Spinal cord (tissue), 10 donors: ENCODE measurements around the gene RAB3C. TPM values are rescaled to one million over a fixed set of nuclear protein-coding genes. Genes with fewer than 3 reads are reported as not detected.
"Not testable (repeated sequence)": the region's sequence is repeated elsewhere in the genome, so short reads cannot be mapped to it uniquely, and the experiment has no call there.

Source experiments
- DNase-seq, 6 donors: peaks; one replicate each; pipeline versions ENCODE4 v3.0.0 to v3.0.0-alpha.2; 2013 to 2015; ENCODE audit warnings: low spot score in 6 of 6, low read depth in 4 of 6
- H3K27ac ChIP-seq: one replicate; pipeline ENCODE4 v1.5.1; 2013; ENCODE audit warnings: low read depth, low read length, control low read depth
- H3K27me3 ChIP-seq: one replicate; pipeline ENCODE4 v1.6.1; 2013; ENCODE audit warnings: low read length; ENCODE audit not compliant: control insufficient read depth, insufficient read depth
- H3K36me3 ChIP-seq: one replicate; pipeline ENCODE4 v1.6.1; 2013; ENCODE audit warnings: low read length; ENCODE audit not compliant: control insufficient read depth, insufficient read depth
- H3K4me1 ChIP-seq: one replicate; pipeline ENCODE4 v1.6.1; 2013; ENCODE audit warnings: low read length; ENCODE audit not compliant: control insufficient read depth, insufficient read depth
- H3K4me3 ChIP-seq: one replicate; pipeline ENCODE4 v1.5.1; 2013; ENCODE audit warnings: low read depth, low read length, control low read depth
- H3K9me3 ChIP-seq: one replicate; pipeline ENCODE4 v1.6.1; 2013; ENCODE audit warnings: low read length; ENCODE audit not compliant: control insufficient read depth, insufficient read depth
- WGBS: methylation state at CpG from one replicate; pipeline ENCODE4 v1.1.5; 2013; ENCODE audit warnings: missing lambda C conversion rate; ENCODE audit not compliant: insufficient coverage; 5-methylcytosine and 5-hydroxymethylcytosine counted together
- long read RNA-seq, 4 donors: transcript quantifications; one replicate each; lab custom pipeline, GENCODE V29; 2026
- polyA plus RNA-seq, 2 donors: library from polyadenylated mRNA; unstranded; fragments of 120-200 nt; gene quantifications; one replicate each; pipeline ENCODE4 v1.2.1, GENCODE V29; 2013; ENCODE audit not compliant: insufficient read length in 2 of 2
- total RNA-seq, 2 donors: library from RNA; depleted of rRNA in 1 of 2; stranded (reverse); fragments of 120-200 nt in 1 of 2; fragments of >200 nt in 1 of 2; gene quantifications; one replicate each; pipeline versions ENCODE4 v1.2.3 to v1.2.4, GENCODE V29; 2013 to 2014
- donor health status: healthy.

Gene RAB3C, protein sequence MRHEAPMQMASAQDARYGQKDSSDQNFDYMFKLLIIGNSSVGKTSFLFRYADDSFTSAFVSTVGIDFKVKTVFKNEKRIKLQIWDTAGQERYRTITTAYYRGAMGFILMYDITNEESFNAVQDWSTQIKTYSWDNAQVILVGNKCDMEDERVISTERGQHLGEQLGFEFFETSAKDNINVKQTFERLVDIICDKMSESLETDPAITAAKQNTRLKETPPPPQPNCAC
- total RNA-seq, result 100 to 1,000 TPM in 1 of 2 donors, 10 to 100 TPM in 1; 25.0 to 115 TPM
- 10 to 100 TPM; 46.0 to 77.6 TPM for polyA plus RNA-seq
- long read RNA-seq, donor 1, full-length matches to known transcripts, result 20 of 20 reads
- long read RNA-seq, donor 1, partial matches to known transcripts, result 0 of 20 reads
- long read RNA-seq, donor 1, other reads (novel, unspliced or antisense), result 0 of 20 reads
- long read RNA-seq, donor 2, full-length matches to known transcripts, result 6 of 6 reads
- long read RNA-seq, donor 2, partial matches to known transcripts, result 0 of 6 reads
- long read RNA-seq, donor 2, other reads (novel, unspliced or antisense), result 0 of 6 reads
- long read RNA-seq, donor 3, full-length matches to known transcripts, result 9 of 9 reads
- long read RNA-seq, donor 3, partial matches to known transcripts, result 0 of 9 reads
- long read RNA-seq, donor 3, other reads (novel, unspliced or antisense), result 0 of 9 reads
- long read RNA-seq, donor 4, result 0 reads

DNA sequence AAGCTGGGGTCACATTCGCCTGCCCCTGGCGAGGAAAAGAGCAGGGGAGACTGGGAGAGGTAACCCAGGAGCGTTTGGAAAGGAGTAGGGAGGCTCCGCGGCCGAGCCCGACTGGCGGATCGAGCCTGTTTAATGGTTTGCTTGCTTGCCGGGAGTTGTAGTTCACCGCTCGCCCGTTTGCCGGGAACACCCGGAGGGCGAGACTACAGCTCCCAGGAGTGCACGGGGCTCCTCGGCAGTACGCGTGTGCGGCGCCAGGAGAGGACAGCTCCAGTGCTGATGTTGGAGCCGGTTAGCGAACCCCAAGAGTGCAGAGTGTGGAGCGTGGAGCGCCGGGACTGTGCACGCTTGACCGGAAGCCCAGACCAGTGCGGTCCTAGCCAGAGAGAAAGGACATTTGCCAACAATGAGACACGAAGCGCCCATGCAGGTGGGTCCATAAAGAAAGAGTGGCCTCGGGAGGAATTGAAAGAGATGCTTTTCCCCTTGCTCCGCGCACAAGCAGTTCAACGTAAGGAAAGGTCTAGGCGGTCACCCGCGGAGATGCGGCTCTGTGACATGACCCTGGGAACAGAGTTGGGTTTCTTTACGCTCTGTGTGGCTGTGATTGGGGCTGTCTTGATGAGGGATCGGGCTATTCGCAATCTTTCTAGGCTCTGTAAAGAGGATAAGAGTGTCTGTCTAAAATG lies at the start of gene RAB3C:
Gene RAB3C (plus strand): TSS at position 273 of the 689 bp plus-strand sequence. CDS start 134 bp downstream, at position 407.
- Histone ChIP-seq H3K27me3 (no peaks in the 10 kb centered on the region), H3K9me3 (no peaks in the 10 kb centered on the region), H3K4me3 (peak within 1 kb of the TSS; percentile 72), H3K27ac (peak within 1 kb of the TSS; percentile 64), H3K4me1 (peaks cover 9% of the 10 kb centered on the region), H3K36me3 (no peaks in the 10 kb centered on the region)
- DNase-seq, result peak; percentile 87 to 99 (median 93)
- under 1% methylated on average over 41 of the region's 43 CpGs for WGBS

DNA sequence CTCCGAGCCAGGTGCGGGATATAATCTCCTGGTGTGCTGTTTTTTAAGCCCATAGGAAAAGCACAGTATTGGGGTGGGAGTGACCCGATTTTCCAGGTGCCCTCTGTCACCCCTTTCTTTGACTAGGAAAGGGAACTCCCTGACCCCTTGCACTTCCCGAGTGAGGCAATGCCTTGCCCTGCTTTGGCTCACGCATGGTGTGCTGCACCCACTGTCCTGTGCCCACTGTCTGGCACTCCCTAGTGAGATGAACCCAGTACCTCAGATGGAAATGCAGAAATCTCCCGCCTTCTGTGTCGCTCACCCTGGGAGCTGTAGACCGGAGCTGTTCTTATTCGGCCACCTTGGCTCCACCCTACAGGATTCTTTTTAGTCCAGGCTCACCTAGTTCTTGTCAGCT lies 40.9 kb upstream of the RAB3C start:
- DNase-seq, H3K4me3 ChIP-seq: not testable (repeated sequence)

DNA sequence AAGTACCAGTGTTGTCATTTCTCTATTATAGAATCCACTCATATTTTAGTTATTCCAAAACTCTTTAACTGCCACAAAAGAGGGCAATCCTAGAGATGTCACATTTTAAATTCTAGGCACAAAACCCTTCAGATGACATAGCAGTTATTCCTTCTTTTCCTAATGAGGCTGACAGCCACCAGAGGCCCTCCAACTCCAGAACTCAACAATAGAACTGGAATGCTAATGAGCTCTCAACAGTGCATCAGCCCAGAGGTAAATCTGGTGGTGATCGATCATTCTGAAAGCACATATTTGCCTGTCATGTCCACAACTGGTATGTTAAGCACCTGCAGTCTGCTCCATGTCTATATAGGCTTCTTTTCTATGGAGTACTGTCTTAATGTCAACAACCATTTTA lies 40.2 kb upstream of the RAB3C start:
- H3K27ac ChIP-seq, result no peak overlapping the region
- 67% methylated on average over 1 of the region's 1 CpG for WGBS
- H3K4me1 ChIP-seq, result no peaks in the 10 kb centered on the region
- no peaks in the 10 kb centered on the region for H3K27me3 ChIP-seq
- no peaks in the 10 kb centered on the region for H3K9me3 ChIP-seq
- peak in 1 of 6 donors; percentile 20 for DNase-seq
- no peaks in the 10 kb centered on the region for H3K36me3 ChIP-seq
- H3K4me3 ChIP-seq, result no peak overlapping the region

More for the DNA sequence above, 40.9 kb upstream of the RAB3C start:
- H3K9me3 ChIP-seq, H3K27ac ChIP-seq, H3K36me3 ChIP-seq, H3K27me3 ChIP-seq, H3K4me1 ChIP-seq: not testable (repeated sequence)
- 97% methylated on average over 3 of the region's 9 CpGs for WGBS

DNA sequence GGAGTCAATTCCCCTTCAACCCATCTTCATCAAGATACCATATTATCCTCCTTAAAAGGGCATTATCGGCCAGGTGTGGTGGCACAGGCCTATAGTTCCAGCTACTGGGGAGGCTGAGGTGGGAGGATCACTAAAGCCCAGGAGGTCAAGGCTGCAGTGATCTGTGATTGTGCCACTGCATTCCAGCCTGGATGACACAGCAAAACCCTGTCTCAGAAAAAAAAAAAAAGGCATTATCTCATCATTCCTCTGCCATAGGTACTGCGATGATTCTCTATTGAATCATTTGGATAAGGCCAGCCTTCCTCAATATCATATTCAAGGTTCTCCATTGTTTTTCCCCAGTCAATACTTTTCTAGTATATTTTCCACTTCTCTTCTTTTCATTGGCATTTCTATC lies 39.2 kb upstream of the RAB3C start:
- DNase-seq, result no peak
- H3K27ac ChIP-seq, result no peak overlapping the region
- no peaks in the 10 kb centered on the region for H3K27me3 ChIP-seq
- no peaks in the 10 kb centered on the region for H3K4me1 ChIP-seq
- no peaks in the 10 kb centered on the region for H3K36me3 ChIP-seq
- H3K4me3 ChIP-seq, result no peak overlapping the region
- no peaks in the 10 kb centered on the region for H3K9me3 ChIP-seq
- WGBS, result 100% methylated on average over 1 of the region's 2 CpGs

DNA sequence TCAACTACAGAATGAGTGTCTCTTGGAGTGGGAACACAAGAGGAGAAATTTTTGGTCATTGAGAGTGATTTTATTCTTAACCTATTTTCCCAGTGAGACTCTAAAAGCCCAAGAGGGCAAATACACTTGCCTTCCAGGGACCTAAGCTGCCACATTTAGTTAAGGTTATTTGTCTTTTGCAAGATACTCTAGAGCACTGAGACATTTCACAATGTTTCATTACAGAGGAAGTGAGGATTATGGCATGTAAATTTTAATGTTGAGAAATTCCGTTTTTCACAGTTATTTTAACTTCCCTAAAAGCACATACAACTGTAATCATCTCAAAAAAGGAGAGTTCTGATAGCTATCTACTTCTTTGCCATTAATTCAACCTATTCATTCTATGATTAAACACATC lies 38.7 kb upstream of the RAB3C start:
- no CpG with 5 or more reads among the region's 1 CpG for WGBS
- DNase-seq, result no peak
- Histone ChIP-seq H3K27ac (no peak overlapping the region), H3K27me3 (no peaks in the 10 kb centered on the region), H3K36me3 (no peaks in the 10 kb centered on the region), H3K9me3 (no peaks in the 10 kb centered on the region), H3K4me1 (no peaks in the 10 kb centered on the region), H3K4me3 (no peak overlapping the region)

DNA sequence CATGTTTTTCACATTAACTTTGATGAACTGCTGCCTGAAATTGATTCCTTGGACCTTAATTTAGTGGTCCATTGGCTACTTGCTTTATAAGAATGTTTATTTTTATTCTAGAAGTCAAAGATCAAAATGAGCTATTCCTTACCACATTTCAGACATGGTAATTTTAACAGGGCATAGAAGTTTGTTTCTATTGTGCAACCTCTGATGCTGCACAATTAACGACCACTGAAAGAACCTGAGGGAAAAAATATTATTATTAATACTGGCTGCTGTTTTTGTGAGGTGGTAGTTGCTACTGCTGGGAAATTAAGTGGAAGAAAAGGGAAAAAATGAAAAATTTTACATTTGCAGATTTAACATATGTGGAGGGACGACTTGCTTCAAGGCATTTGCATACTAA lies 37.9 kb upstream of the RAB3C start:
- no CpG with 5 or more reads among the region's 2 CpGs for WGBS
- no peak overlapping the region for H3K4me3 ChIP-seq
- no peak overlapping the region for H3K27ac ChIP-seq
- DNase-seq, result no peak
- H3K36me3 ChIP-seq, result no peaks in the 10 kb centered on the region
- H3K9me3 ChIP-seq, result no peaks in the 10 kb centered on the region
- H3K27me3 ChIP-seq, result no peaks in the 10 kb centered on the region
- H3K4me1 ChIP-seq, result no peaks in the 10 kb centered on the region

DNA sequence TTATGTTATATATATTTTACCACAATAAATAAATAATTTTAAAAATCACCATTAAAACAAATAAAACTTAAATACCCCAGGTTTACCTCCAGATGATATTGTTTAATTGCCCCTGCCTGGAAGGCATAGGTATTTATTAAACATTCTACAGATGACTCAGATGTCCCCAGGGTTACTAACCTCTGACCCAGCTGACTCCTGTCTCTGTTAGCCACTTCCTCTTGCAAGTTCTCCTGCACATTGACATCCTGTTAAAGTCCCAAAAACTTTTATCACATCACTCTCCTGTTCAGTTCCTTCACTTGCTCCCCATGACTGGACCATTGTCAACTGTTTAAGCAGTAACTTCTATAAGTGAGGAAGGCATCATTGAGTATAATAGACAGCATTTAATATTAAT lies 37.0 kb upstream of the RAB3C start:
- no peaks in the 10 kb centered on the region for H3K27me3 ChIP-seq
- no peaks in the 10 kb centered on the region for H3K9me3 ChIP-seq
- no peaks in the 10 kb centered on the region for H3K4me1 ChIP-seq
- H3K36me3 ChIP-seq, result no peaks in the 10 kb centered on the region
- no peak overlapping the region for H3K4me3 ChIP-seq
- no peak for DNase-seq
- H3K27ac ChIP-seq, result no peak overlapping the region

DNA sequence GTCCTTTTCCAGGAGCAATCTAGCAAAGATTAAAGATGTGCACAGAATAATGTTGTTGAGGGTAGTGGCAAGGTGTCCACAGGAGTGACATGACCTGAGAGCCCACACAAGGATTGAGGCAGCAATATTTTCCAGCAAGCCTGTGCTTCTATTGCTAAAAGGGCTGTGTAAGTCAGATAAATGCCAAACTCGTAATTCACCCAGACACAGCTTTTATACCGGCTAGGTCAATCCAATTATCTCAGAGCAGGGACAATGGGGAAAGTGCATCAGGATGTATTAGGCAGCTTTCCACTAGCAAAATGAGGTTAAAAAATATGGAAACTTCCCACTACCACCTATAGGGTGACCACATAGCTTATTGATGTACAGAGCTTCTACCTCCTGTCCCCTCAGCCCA lies 34.8 kb upstream of the RAB3C start:
- H3K9me3 ChIP-seq, result no peaks in the 10 kb centered on the region
- WGBS, result no CpG with 5 or more reads among the region's 2 CpGs
- no peaks in the 10 kb centered on the region for H3K36me3 ChIP-seq
- H3K4me3 ChIP-seq, result no peak overlapping the region
- DNase-seq, result peak in 3 of 6 donors; percentile 7 to 71 (median 17)
- no peaks in the 10 kb centered on the region for H3K4me1 ChIP-seq
- no peaks in the 10 kb centered on the region for H3K27me3 ChIP-seq
- no peak overlapping the region for H3K27ac ChIP-seq

DNA sequence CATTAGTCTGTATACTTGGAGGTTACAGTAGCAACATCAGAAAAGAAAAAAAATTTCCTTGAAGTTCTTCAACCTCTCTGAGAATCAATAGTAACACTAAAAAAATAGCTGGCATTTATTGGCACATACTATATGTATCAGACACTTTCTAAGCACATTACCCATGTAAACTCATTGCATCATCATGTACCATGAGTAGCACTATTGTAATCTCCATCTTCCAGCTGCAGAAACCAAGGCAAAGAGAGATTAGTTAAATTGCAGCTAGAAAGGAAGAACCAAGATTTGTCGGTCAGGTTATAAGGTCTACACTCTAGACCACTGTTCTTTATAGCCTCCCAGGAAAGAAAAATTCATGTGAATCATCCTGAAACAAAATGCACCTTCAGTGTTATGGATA lies 31.4 kb upstream of the RAB3C start:
- Histone ChIP-seq H3K27me3 (no peaks in the 10 kb centered on the region), H3K4me3 (no peak overlapping the region), H3K9me3 (no peaks in the 10 kb centered on the region), H3K36me3 (no peaks in the 10 kb centered on the region), H3K4me1 (no peaks in the 10 kb centered on the region), H3K27ac (no peak overlapping the region)
- WGBS, result no CpG with 5 or more reads among the region's 1 CpG
- DNase-seq, result no peak
